Activated CD4-positive, alpha-beta T cell treated with anti-CD3 and anti-CD28 coated beads for 1 hour (primary cell): ENCODE measurements around the gene ZSWIM3.

Experiments
- DNase-seq: peaks from one replicate; pipeline ENCODE4 v3.0.0-alpha.2; 2020

The ZSWIM3 gene

GRCh38 chr20:45833030-45833882 lies 24.2 kb upstream of the ZSWIM3 start, which contains the start of gene SNX21:
TSS of gene SNX21 (plus strand) at chr20:45833799. CDS start at chr20:45833920, 121 bp downstream.
- no peak for DNase-seq

- DNase-seq, result peak; percentile 18
These were observed 23.3 kb upstream of the ZSWIM3 start for GRCh38 chr20:45833883-45834796.

GRCh38 chr20:45834797-45835161 lies 22.6 kb upstream of the ZSWIM3 start:
- DNase-seq, result no peak

- no peak for DNase-seq
These were observed 22.1 kb upstream of the ZSWIM3 start for GRCh38 chr20:45835329-45835765.

DNA sequence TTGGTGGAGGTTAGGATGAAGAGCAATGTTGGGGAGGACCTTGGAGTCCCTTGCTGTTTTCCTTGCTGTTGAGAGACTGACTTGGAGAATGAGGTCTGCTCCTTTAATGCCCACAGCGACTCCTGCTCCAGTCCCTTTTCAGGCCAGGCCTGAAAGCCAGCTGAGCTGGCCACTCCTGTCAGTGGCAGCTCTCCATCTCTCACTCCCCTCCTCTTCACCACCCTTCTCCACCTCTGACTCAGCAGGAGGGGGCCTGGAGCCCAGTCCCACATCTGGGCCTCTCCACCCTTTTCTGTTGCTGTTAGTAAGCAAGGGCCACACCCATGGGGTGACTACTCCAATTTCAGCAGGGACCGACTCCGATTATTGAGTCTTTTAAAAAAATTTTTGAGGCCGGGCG lies 21.6 kb upstream of the ZSWIM3 start:
- DNase-seq, result no peak

GRCh38 chr20:45836841-45837240 lies 20.6 kb upstream of the ZSWIM3 start:
- no peak for DNase-seq

DNA sequence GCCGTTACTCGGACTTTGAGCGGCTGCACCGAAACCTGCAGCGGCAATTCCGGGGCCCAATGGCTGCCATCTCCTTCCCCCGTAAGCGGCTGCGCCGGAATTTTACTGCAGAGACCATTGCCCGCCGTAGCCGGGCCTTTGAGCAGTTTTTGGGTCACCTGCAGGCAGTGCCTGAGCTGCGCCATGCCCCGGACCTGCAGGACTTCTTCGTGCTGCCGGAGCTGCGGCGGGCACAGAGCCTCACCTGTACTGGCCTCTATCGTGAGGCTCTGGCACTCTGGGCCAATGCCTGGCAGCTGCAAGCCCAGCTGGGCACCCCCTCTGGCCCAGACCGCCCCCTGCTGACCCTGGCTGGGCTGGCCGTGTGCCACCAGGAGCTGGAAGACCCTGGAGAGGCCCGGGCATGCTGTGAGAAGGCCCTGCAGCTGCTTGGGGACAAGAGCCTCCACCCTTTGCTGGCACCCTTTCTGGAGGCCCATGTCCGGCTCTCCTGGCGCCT lies 16.7 kb upstream of the ZSWIM3 start:
- DNase-seq, result no peak

DNA sequence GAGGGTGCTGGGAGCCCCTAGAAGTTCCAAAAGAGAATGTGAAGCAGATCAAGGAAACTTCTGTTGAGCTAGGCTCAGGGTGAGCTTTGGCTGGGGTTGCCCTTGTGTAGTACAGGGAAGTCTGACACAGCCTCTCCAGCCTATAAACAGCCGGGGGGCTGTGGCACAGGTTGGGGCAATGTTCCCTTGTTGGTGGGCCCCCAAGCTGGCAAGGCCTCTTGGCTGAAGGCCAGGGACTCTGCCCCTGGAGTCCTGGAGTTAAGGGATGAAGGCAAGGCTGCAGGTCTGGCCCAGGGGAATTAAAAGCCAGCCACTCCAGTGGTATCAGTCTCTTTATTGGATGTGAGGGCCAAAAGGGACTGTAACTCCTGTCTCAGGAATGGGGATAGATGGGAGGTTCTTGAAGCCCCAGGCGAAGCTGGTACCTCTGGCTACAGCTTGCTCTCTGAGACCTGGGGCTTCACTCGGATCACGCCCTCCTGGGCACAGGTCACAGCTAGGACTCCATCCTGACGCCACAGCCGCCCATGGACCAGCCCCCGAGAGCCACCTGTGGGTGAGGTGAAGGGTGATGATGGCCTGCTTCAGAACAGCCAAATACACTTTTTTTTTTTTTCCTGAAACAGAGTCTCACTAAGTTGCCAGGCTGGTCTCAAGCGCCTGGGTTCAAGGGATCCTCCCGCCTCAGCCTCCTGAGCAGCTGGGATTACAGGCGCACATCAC lies 15.8 kb upstream of the ZSWIM3 start:
- DNase-seq, result no peak

DNA sequence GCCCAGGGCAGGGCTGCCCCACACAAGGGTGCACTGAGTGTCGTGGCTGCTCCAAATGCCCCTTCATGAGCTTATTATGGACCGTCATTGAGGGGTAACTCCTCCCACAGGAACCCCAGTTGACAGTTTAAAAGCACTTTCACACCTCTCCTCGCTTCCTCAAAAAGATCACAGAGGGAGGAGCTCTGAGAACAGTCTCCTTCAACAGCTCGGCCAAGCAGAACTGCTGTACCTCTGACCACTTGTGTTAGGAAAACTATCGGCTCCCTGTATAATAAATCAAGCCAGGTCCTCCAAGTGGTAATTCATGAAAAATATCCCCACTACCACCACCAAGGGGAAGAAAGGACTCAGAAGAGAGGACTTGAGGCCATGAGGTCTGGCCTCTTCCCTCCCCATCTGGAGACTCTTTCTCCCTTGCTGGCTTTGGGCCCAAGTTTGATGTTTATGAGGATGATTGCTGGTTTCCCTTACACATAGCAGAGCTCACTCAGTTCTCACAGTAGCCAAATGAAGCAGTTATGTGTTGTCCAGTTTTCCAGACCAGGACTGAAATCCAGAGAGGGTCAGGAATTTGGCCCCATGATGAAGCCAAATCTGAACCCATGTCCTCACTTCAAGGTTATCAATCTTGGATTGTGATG lies 15.1 kb upstream of the ZSWIM3 start:
- DNase-seq, result no peak

- DNase-seq, result no peak
These were observed 13.9 kb upstream of the ZSWIM3 start for GRCh38 chr20:45843506-45843905.

GRCh38 chr20:45845452-45845851 lies 12.0 kb upstream of the ZSWIM3 start:
- no peak for DNase-seq

DNA sequence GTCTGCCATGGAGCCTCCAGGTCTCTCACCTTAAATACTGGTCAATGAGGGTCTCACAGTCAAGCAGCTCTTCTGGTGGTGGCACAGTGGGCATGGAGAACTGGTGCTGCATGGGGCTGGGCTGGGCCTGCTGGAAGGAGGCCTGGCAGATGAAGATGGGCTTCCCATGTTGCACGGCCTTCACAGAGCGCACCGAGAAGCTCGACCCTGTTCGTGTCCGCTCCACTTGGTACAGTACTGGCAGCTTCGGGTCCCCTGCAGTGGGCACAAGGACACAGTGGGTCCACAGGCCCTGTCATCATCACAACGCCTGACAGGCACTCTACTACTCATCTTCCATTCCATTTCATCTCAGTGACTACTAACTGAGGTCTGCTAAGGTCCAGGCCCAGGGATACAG lies 9.0 kb upstream of the ZSWIM3 start:
- no peak for DNase-seq

DNA sequence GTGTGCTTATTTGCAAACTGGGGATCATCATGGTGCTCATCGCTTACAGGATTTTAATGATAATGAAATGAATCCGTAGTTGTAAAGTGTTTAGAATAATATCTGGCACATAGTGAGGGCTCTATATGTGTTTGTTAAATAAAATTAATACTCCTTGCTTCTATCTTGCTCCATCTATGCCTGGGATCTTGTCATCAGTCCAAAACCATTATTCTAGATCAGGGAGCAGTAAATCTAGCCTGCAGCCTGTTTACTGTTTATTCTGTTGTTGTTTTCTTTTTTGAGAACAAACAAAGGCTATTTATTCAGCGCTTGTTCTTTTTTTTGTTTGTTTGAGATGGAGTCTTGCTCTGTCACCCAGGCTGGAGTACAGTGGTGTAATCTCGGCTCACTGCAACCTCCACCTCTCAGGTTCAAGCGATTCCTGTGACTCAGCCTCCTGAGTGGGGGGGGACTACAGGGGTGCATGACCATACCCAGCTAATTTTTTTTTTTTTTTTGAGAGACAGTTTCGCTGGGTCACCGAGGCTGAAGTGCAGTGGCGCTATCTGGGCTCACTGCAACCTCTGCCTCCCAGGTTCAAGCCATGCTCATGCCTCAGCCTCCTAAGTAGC lies 8.3 kb upstream of the ZSWIM3 start:
- no peak for DNase-seq

DNA sequence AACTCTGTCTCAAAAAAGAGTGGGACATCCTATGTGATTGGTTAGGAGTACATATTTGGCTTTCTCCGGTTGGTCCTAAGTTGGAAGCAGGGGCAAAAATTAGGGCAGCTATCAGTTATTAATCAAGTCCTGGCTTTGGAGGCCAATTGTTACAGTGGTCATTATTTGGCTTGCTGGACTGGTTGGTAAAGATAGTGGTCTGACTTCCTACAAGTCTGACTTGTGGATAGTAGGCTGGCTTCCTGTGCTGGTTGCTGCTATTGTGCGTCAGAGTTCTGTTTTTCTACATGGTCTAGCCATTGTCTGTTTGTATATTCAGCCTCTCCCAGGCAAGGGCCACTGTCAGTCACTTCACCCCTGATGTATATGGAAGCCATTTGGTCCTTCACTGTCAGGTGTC lies 7.2 kb upstream of the ZSWIM3 start:
- no peak for DNase-seq

GRCh38 chr20:45850926-45851325 lies 6.5 kb upstream of the ZSWIM3 start:
- no peak for DNase-seq

GRCh38 chr20:45851501-45851900 lies 5.9 kb upstream of the ZSWIM3 start:
- DNase-seq, result no peak

GRCh38 chr20:45852326-45852725 lies 5.1 kb upstream of the ZSWIM3 start:
- no peak for DNase-seq

DNA sequence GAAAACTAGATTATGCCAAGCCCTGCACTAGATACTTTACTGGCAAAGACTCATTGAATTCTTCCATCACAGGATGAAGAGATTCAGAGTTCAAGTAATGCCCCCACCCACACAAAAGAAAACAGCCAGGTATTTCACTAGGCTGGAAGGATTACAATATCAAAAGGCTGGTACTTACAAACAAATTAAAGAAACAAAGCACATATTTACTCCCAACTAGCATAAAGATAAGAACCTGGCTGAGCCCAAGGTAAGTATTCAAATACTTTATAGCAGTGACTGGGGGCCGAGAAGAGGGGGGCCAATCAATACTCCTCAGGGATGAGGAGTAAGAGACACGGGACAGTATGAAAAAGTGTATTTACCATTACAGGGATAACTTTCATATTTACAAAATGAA lies 3.9 kb upstream of the ZSWIM3 start:
- no peak for DNase-seq

- DNase-seq, result no peak
These were observed 435 bp downstream of the ZSWIM3 start for GRCh38 chr20:45857882-45858216.

DNA sequence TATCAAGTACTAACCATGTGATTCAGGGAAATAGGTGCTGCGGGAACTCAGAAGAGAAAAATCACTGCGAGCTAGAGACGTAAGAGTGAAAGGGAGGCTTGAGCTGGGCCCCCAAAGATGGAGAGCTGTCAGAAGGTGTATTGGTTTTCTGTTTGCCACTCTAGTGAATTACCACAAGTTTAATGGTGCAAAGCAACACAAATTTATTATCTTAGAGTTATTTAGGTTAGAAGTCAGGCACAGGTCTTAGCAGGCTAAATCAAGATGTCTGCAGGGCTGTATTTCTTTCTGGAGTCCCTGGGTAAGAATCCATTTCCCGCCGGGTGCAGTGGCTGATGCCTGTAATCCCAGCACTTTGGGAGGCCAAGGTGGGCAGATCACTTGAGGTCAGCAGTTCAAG lies 2.5 kb downstream of the ZSWIM3 start:
- no peak for DNase-seq

DNA sequence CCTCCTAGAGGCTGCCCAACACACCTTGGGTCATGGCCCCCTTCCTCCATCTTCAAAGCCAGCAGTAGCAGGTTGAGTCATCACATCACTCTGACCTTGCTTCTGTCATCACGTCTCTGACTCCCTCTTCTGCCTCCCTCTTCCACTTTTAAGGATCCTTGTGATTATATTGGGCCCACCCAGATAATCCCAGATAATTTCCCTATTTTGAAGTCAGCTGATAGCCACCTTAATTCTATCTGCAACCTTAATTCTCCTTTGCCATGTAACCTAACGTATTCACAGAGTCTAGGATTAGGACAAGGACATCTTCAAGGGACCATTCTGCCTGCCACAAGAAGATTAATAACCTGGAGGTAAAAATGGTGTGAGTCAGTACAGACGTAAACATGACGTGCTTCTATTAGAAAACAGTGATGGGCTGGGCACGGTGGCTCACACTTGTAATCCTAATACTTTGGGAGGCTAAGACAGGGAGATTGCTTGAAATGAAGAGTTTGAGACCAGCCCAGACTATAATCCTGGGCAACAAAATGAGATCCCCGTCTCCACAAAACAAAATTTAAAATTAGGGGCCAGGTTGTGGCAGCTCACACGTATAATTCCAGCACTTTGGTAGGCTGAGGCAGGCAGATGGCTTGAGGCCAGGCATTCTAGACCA lies 3.3 kb downstream of the ZSWIM3 start:
- DNase-seq, result no peak
